Nephron progenitor cell (in vitro differentiated cells): ENCODE results near the gene CLEC17A.
"Not testable (repeated sequence)": the region's sequence is repeated elsewhere in the genome, so short reads cannot be mapped to it uniquely, and the experiment has no call there.

Experiments used
- DNase-seq: peaks from one replicate; pipeline ENCODE4 v3.0.0; 2021
- H3K27ac Mint-ChIP-seq: 2 replicates; pipeline ENCODE4 v1.8.0; 2021; ENCODE audit warnings: mild to moderate bottlenecking, moderate library complexity, mixed read lengths
- H3K27me3 Mint-ChIP-seq: 2 replicates; pipeline ENCODE4 v1.8.0; 2021; ENCODE audit warnings: mild to moderate bottlenecking, low read depth, mixed read lengths; ENCODE audit not compliant: poor library complexity
- H3K36me3 Mint-ChIP-seq: 2 replicates; pipeline ENCODE4 v1.8.0; 2021; ENCODE audit warnings: low read depth, mixed read lengths
- H3K4me1 Mint-ChIP-seq: 2 replicates; pipeline ENCODE4 v1.8.0; 2021; ENCODE audit warnings: mixed read lengths
- H3K4me3 Mint-ChIP-seq: 2 replicates; pipeline ENCODE4 v1.8.0; 2021; ENCODE audit warnings: mild to moderate bottlenecking, moderate library complexity, mixed read lengths
- H3K9me3 Mint-ChIP-seq: 2 replicates; pipeline ENCODE4 v1.8.0; 2021; ENCODE audit warnings: mild to moderate bottlenecking, moderate library complexity, mixed read lengths
- TF ChIP-seq, protein P1 (sequence below): fragments of 200-600 bp; sonication (generic); IDR thresholded peaks from 2 replicates; pipeline ENCODE4 v1.5.0; 2021; ENCODE audit warnings: antibody characterized with exemption

CLEC17A gene

DNA sequence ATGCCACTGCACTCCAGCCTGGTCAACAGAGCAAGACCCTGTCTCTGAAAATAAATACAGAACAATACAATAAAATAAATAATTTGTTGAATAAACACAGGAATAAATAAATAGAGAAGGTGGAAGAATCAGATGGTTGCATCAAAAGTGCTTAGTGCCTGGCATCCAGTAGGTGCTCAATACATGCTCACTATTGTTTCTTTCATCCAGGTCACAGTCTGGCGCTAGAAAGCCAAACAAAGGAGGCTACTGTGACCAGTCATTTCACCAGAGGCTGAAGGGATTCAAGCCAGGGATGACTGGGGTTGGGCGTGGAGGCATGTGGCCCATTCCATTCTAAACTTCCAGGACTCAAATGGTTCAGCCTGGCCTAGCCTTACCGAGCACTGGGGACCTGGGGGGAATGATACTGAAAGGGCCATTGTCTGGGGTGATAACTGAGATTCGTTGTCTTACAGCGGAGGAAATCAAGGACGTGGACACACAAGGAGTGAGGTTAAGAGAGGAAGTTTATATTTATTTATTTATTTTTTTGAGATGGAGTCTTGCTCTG lies 7.4 kb upstream of the CLEC17A start:
- Mint-ChIP-seq H3K9me3 (no peaks in the 10 kb centered on the region), H3K27ac (no peak overlapping the region), H3K27me3 (peaks cover 9% of the 10 kb centered on the region), H3K36me3 (no peaks in the 10 kb centered on the region), H3K4me1 (peaks cover 26% of the 10 kb centered on the region), H3K4me3 (no peak overlapping the region)
- TF ChIP-seq, protein P1, sequence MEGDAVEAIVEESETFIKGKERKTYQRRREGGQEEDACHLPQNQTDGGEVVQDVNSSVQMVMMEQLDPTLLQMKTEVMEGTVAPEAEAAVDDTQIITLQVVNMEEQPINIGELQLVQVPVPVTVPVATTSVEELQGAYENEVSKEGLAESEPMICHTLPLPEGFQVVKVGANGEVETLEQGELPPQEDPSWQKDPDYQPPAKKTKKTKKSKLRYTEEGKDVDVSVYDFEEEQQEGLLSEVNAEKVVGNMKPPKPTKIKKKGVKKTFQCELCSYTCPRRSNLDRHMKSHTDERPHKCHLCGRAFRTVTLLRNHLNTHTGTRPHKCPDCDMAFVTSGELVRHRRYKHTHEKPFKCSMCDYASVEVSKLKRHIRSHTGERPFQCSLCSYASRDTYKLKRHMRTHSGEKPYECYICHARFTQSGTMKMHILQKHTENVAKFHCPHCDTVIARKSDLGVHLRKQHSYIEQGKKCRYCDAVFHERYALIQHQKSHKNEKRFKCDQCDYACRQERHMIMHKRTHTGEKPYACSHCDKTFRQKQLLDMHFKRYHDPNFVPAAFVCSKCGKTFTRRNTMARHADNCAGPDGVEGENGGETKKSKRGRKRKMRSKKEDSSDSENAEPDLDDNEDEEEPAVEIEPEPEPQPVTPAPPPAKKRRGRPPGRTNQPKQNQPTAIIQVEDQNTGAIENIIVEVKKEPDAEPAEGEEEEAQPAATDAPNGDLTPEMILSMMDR = no peak
- DNase-seq = no peak

DNA sequence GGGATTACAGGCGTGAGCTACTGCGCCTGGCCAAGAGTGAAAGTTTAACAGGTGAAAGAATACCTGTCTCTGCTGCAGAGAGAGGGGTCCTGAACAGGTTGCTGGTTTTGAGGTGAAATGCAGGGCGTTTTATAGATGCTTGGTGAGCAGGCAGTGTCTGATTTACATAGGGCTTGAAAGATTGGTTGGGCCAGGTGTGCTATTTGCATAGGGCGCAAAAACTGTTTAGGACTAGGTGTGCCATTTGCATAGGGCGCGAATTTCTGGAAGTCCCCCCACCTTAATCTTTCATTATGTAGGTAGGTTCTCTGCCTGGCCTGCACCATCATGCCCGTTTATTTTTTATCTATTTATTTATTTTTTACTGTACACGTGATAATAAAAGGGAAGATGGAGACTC lies 6.5 kb upstream of the CLEC17A start:
- Mint-ChIP-seq H3K27ac (no peak overlapping the region), H3K27me3 (peaks cover 9% of the 10 kb centered on the region), H3K4me1 (peaks cover 18% of the 10 kb centered on the region), H3K4me3 (no peak overlapping the region), H3K9me3 (no peaks in the 10 kb centered on the region), H3K36me3 (no peaks in the 10 kb centered on the region)
- TF ChIP-seq, protein P1 = no peak
- DNase-seq = no peak

DNA sequence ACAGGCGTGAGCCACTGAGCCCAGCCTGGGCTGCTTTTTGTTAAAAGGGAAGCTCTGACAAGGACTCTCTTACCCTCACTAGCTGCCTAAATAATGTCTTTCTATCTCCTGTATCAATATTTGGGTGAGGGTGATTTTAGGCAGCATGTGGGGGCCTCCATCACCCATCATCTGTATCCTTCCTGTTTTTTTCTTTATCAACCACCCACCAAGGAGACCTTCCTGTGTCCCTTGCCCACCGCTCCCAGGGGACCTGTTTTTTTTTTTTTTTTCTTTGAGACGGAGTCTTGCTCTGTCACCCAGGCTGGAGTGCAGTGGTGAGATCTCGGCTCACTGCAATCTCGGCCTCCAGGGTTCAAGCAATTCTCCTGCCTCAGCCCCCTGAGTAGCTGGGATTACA lies 5.6 kb upstream of the CLEC17A start:
- H3K36me3 Mint-ChIP-seq = no peaks in the 10 kb centered on the region
- no peak overlapping the region for H3K27ac Mint-ChIP-seq
- peaks cover 11% of the 10 kb centered on the region for H3K4me1 Mint-ChIP-seq
- TF ChIP-seq, protein P1 = no peak
- no peak for DNase-seq
- peaks cover 9% of the 10 kb centered on the region for H3K27me3 Mint-ChIP-seq
- H3K9me3 Mint-ChIP-seq = no peaks in the 10 kb centered on the region
- H3K4me3 Mint-ChIP-seq = no peak overlapping the region

DNA sequence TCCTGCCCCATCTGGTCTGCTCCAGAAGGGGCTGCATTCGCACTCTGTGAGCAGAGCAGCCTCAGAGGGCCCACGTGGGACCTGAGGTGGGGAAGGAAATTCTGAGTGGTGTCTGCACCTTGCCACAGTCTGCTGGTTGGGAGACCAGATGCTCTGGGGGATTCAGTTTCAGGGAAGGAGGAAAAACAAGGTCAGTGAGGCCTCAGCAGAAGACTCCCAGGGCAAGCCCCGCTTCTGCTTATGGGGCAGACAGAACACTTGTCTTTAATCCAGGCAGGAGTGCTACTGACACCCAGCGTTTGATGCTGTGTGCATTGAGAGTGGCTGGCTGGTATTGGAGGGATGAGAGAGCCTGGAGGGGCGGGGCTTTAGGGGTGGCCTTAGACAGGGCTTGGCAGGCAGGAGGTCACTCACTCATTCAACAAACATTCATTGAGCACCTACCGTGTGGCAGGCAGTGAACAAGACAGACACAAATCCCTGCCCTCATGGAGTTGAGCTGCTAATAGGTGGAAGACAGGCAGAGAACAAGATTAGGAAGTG lies 4.9 kb upstream of the CLEC17A start:
- no peaks in the 10 kb centered on the region for H3K36me3 Mint-ChIP-seq
- H3K4me3 Mint-ChIP-seq = no peak overlapping the region
- TF ChIP-seq, protein P1 = no peak
- DNase-seq = no peak
- H3K27me3 Mint-ChIP-seq = peaks cover 13% of the 10 kb centered on the region
- H3K4me1 Mint-ChIP-seq = peaks cover 11% of the 10 kb centered on the region
- H3K9me3 Mint-ChIP-seq = no peaks in the 10 kb centered on the region
- H3K27ac Mint-ChIP-seq = no peak overlapping the region

DNA sequence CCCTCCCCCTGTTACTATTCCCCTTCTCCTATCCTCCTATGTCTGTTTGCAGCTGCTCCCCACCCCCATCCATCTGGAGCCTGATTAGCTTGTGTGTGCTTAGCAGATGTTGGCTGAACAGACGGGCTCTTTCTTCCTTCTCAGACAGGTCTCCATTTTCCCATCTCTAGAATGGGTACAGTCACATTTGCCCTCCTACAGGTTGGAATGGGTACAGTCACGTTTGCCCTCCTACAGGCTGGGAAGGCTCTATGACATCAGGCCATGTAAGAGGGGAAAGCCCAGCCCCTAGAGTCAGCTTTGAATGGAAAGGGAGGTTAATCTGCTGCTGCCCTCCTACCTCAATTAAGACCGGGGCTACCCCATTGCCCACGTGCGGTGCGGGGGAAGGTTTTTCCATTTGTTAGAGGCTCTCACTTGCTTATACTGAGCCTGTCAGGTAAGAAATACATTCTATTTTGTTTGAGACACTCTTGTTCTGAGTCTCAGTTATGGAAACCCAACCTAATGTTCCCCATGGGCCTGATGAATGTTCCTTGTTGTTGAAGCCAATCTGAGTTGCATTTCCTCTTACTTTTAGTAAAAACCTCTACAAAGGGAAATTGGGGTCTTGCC lies 2.2 kb upstream of the CLEC17A start:
- DNase-seq = no peak
- TF ChIP-seq, protein P1 = no peak
- no peak overlapping the region for H3K27ac Mint-ChIP-seq
- H3K4me3 Mint-ChIP-seq = no peak overlapping the region
- H3K27me3 Mint-ChIP-seq = peaks cover 9% of the 10 kb centered on the region
- H3K9me3 Mint-ChIP-seq = peaks cover 6% of the 10 kb centered on the region
- H3K4me1 Mint-ChIP-seq = no peaks in the 10 kb centered on the region
- H3K36me3 Mint-ChIP-seq = no peaks in the 10 kb centered on the region

DNA sequence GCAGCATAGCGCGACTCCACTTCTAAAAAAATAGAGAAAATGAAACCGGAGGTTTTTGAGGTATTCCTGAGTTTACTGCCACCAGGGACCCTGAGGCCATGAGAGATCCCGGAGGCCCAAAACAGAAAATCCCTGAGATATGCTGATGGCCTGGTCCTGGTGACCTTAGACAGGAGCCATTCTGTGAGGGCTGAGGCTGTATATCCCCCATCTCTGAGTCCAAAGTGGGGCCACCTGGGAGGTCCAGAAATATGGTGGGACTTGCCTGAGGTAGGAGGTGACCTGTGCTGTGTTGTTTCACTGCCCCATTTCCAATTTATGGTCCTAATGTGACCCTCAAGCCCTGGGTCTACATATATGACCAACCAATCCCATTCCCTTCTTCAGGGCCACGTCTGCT lies 1.5 kb downstream of the CLEC17A start:
- not testable (repeated sequence) for DNase-seq, H3K36me3 Mint-ChIP-seq
- peaks cover 10% of the 10 kb centered on the region for H3K9me3 Mint-ChIP-seq

DNA sequence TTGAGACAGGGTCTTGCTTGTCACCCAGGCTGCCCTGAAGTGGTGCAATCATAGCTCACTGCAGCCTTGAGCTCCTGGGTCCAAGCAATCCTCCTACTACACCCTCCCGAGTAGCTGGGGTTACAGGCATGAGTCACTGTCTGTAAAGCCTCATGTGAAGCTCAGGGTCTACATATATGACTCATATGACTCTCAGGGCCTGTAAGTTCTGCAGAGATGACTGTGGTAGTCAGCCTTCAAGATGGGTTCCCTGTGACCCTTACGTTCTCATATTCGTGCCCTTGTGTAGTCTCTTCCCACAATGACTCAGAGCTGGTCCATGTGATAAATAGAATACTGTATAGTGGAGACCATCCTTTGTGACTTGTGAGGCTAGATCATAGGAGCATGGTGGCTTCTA lies 2.3 kb downstream of the CLEC17A start:
- not testable (repeated sequence) for H3K4me1 Mint-ChIP-seq, H3K36me3 Mint-ChIP-seq, DNase-seq, H3K4me3 Mint-ChIP-seq, H3K27me3 Mint-ChIP-seq
- Mint-ChIP-seq H3K9me3 (peaks cover 10% of the 10 kb centered on the region), H3K27ac (peak overlapping the region; percentile 36)

More for the DNA sequence above, 1.5 kb downstream of the CLEC17A start:
- H3K4me1 Mint-ChIP-seq, H3K27ac Mint-ChIP-seq, H3K4me3 Mint-ChIP-seq, H3K27me3 Mint-ChIP-seq: not testable (repeated sequence)

DNA sequence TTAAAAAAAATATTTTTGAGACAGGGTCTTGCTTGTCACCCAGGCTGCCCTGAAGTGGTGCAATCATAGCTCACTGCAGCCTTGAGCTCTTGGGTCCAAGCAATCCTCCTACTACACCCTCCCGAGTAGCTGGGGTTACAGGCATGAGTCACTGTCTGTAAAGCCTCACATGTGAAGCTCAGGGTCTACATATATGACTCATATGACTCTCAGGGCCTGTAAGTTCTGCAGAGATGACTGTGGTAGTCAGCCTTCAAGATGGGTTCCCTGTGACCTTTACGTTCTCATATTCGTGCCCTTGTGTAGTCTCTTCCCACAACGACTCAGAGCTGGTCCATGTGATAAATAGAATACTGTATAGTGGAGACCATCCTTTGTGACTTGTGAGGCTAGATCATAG lies 6.5 kb downstream of the CLEC17A start:
- H3K4me1 Mint-ChIP-seq, H3K36me3 Mint-ChIP-seq, H3K4me3 Mint-ChIP-seq, DNase-seq, H3K27me3 Mint-ChIP-seq, H3K27ac Mint-ChIP-seq: not testable (repeated sequence)
- peaks cover 25% of the 10 kb centered on the region for H3K9me3 Mint-ChIP-seq
